DOHH2 (cell line): ENCODE results near the gene TMEM151B.

Experiments
- H3F3A ChIP-seq: fragments of 200-600 bp; sonication (generic), shearing (Covaris generic); 2 replicates; pipeline ENCODE4 v1.6.0; 2016; ENCODE audit warnings: antibody characterized with exemption, mild to moderate bottlenecking; ENCODE audit not compliant: control insufficient read depth, insufficient read depth
- H3K27ac ChIP-seq: fragments of 200-600 bp; sonication (generic); 2 replicates; pipeline ENCODE4 v1.5.1; 2014; ENCODE audit warnings: low read depth, mild to moderate bottlenecking, low read length, moderate library complexity
- H3K27me3 ChIP-seq: fragments of 200-600 bp; sonication (generic); 2 replicates; pipeline ENCODE4 v1.6.1; 2014; ENCODE audit warnings: mild to moderate bottlenecking, low read length, mixed read lengths; ENCODE audit not compliant: control insufficient read depth
- H3K36me3 ChIP-seq: fragments of 200-600 bp; sonication (generic); 2 replicates; pipeline ENCODE4 v1.6.1; 2014; ENCODE audit warnings: mild to moderate bottlenecking, low read length, moderate library complexity, mixed read lengths; ENCODE audit not compliant: control insufficient read depth
- H3K4me1 ChIP-seq: fragments of 200-600 bp; sonication (generic); 2 replicates; pipeline ENCODE4 v1.6.1; 2014; ENCODE audit warnings: mild to moderate bottlenecking, low read length, mixed read lengths; ENCODE audit not compliant: control insufficient read depth
- H3K4me2 ChIP-seq: fragments of 200-600 bp; sonication (generic); 2 replicates; pipeline ENCODE4 v1.6.0; 2014; ENCODE audit warnings: mild to moderate bottlenecking, low read length, moderate library complexity
- H3K4me3 ChIP-seq: fragments of 200-600 bp; sonication (generic); 2 replicates; pipeline ENCODE4 v1.5.1; 2014; ENCODE audit warnings: mild to moderate bottlenecking, low read length, mixed read lengths
- H3K79me2 ChIP-seq: fragments of 200-600 bp; sonication (generic); 2 replicates; pipeline ENCODE4 v1.6.1; 2014; ENCODE audit warnings: mild to moderate bottlenecking, low read length, mixed read lengths; ENCODE audit not compliant: control insufficient read depth
- H3K9me2 ChIP-seq: fragments of 200-600 bp; sonication (generic); replicated peaks from 2 replicates; pipeline ENCODE4 v1.6.1; 2014; ENCODE audit warnings: mild to moderate bottlenecking, low read length, mixed read lengths; ENCODE audit not compliant: control insufficient read depth
- H3K9me3 ChIP-seq: fragments of 200-600 bp; sonication (generic); 2 replicates; pipeline ENCODE4 v1.6.1; 2014; ENCODE audit warnings: antibody characterized with exemption, low read length, mixed read lengths; ENCODE audit not compliant: control insufficient read depth, insufficient read depth
- H4K20me1 ChIP-seq: fragments of 200-600 bp; sonication (generic); 2 replicates; pipeline ENCODE4 v1.6.0; 2014; ENCODE audit warnings: low read depth, mild to moderate bottlenecking, antibody characterized with exemption, low read length, moderate library complexity; ENCODE audit not compliant: control insufficient read depth, insufficient read depth
- EZH2phosphoT487 ChIP-seq: fragments of 200-600 bp; sonication (generic); IDR thresholded peaks from 2 replicates; pipeline ENCODE4 v1.6.1; 2017; ENCODE audit warnings: borderline replicate concordance, mild to moderate bottlenecking, antibody characterized with exemption, low read length, moderate library complexity, mixed read lengths
- TF ChIP-seq, protein P1 (sequence below): fragments of 200-600 bp; sonication (generic); IDR thresholded peaks from one replicate; pipeline ENCODE4 v1.5.1; 2014; ENCODE audit warnings: antibody characterized with exemption, mild to moderate bottlenecking, low read depth, low read length; ENCODE audit not compliant: poor library complexity, severe bottlenecking

Gene TMEM151B

DNA sequence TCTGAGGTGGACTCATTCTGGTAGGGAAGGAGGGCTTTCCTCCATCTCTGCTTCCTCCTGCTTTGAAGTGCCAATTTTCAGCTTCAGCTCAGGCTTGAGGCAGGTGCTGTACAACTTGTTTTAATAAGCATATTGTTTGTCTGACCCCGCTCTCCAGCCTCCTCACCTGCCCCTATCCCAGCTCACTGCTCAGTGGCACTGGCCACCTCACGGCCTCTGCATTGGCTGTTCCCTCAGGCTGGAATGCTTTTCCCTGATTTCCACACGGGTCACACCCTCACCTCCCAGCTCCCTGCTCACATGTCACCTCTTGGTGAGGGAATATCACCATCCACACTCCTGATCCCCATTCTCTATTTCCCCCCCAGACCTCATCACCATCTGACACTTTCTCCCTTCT is 28.6 kb downstream of the TMEM151B start:
- Histone ChIP-seq H3K27me3 (peaks cover 30% of the 10 kb centered on the region), H3K9me3 (no peaks in the 10 kb centered on the region), H3K27ac (no peak overlapping the region), H3K4me2 (no peak overlapping the region), H3K4me1 (no peaks in the 10 kb centered on the region), H4K20me1 (peaks cover 3% of the 10 kb centered on the region; the same call in 1 of the 2 replicates), H3K36me3 (peaks cover 30% of the 10 kb centered on the region), H3K9me2 (no peaks in the 10 kb centered on the region), H3K79me2 (no peaks in the 10 kb centered on the region), H3F3A (no peaks in the 10 kb centered on the region), H3K4me3 (no peak overlapping the region)
- TF ChIP-seq, protein P1, sequence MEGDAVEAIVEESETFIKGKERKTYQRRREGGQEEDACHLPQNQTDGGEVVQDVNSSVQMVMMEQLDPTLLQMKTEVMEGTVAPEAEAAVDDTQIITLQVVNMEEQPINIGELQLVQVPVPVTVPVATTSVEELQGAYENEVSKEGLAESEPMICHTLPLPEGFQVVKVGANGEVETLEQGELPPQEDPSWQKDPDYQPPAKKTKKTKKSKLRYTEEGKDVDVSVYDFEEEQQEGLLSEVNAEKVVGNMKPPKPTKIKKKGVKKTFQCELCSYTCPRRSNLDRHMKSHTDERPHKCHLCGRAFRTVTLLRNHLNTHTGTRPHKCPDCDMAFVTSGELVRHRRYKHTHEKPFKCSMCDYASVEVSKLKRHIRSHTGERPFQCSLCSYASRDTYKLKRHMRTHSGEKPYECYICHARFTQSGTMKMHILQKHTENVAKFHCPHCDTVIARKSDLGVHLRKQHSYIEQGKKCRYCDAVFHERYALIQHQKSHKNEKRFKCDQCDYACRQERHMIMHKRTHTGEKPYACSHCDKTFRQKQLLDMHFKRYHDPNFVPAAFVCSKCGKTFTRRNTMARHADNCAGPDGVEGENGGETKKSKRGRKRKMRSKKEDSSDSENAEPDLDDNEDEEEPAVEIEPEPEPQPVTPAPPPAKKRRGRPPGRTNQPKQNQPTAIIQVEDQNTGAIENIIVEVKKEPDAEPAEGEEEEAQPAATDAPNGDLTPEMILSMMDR: no peak
- TF ChIP-seq EZH2phosphoT487: no peak

DNA sequence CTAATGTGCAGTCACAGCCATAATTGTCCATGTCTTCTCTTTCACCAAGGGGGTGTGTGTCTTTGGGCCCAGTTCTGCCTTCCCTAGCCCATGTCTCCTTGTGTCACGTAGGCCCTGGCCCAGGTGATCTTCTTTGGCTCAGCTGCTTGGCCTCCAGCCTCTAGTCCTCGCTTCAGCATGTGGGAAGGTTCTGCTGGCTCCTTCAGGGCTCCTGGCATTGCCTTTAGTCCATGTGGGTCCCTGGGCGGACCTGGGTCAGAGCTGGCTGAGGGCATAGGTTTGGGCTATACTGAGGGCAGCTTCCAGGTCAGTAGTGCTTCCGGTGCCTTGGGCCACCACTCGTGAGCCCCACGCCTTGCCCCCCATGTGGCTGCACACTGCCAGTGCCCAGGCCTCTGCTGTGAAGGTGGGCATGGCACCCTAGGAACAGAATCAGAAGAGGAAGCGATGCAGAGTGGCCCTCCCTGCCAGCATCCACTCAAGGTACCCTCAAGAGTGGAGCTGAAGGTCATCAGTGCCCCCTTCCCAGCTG is 30.1 kb downstream of the TMEM151B start:
- no peaks in the 10 kb centered on the region for H3K4me1 ChIP-seq
- TF ChIP-seq, protein P1: no peak
- no peak for TF ChIP-seq EZH2phosphoT487
- no peaks in the 10 kb centered on the region for H3F3A ChIP-seq
- H3K36me3 ChIP-seq: peaks cover 44% of the 10 kb centered on the region
- no peak overlapping the region for H3K4me3 ChIP-seq
- H3K4me2 ChIP-seq: no peak overlapping the region
- no peak overlapping the region for H3K27ac ChIP-seq
- peaks cover 26% of the 10 kb centered on the region for H3K27me3 ChIP-seq
- no peaks in the 10 kb centered on the region for H3K9me2 ChIP-seq
- H3K79me2 ChIP-seq: no peaks in the 10 kb centered on the region
- peaks cover 3% of the 10 kb centered on the region; the same call in 1 of the 2 replicates for H4K20me1 ChIP-seq
- no peaks in the 10 kb centered on the region for H3K9me3 ChIP-seq

DNA sequence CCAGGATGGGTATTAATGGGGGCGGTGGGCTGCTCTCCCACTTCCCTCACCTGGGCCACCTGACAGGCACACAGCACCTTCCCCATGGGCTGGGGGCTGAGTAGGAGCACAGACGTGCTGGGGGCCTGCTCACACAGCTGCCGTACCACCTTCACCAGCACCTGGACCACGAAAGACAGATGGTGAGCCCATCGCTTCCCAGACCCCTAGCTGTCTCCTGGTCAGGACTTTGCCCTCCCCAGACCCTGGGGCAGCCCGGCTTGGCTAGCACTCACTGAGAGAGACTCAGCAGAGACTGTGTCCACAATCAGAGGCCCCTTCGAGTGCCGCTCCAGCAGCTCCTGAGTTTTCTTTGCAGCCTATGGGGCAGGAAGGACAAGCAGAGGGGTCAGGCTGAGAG is 30.9 kb downstream of the TMEM151B start:
- TF ChIP-seq, protein P1: no peak
- no peak for TF ChIP-seq EZH2phosphoT487
- Histone ChIP-seq H3F3A (no peaks in the 10 kb centered on the region), H3K4me3 (no peak overlapping the region), H3K4me1 (no peaks in the 10 kb centered on the region), H3K9me3 (no peaks in the 10 kb centered on the region), H3K79me2 (no peaks in the 10 kb centered on the region), H4K20me1 (no peaks in the 10 kb centered on the region), H3K27ac (no peak overlapping the region), H3K9me2 (no peaks in the 10 kb centered on the region), H3K27me3 (peaks cover 24% of the 10 kb centered on the region), H3K36me3 (peaks cover 50% of the 10 kb centered on the region), H3K4me2 (no peak overlapping the region)
